Stomach smooth muscle (tissue), 2 donors: Measurements from ENCODE around the gene LTBP2.
"Not testable (repeated sequence)": the region's sequence is repeated elsewhere in the genome, so short reads cannot be mapped to it uniquely, and the experiment has no call there.

Experiments used
- H3K27ac ChIP-seq: one replicate; pipeline ENCODE4 v1.7.0; 2013; ENCODE audit warnings: mild to moderate bottlenecking, low read length, inconsistent platforms
- H3K27me3 ChIP-seq, 2 donors: one replicate each; pipeline ENCODE4 v1.7.0; 2013; ENCODE audit warnings: low read length in 2 of 2; ENCODE audit not compliant: insufficient read depth in 2 of 2, control insufficient read depth in 1 of 2
- H3K36me3 ChIP-seq, 2 donors: one replicate each; pipeline ENCODE4 v1.7.0; 2013; ENCODE audit warnings: low read length in 2 of 2; ENCODE audit not compliant: control insufficient read depth in 2 of 2, insufficient read depth in 2 of 2
- H3K4me1 ChIP-seq: one replicate; pipeline ENCODE4 v1.7.0; 2013; ENCODE audit warnings: low read length; ENCODE audit not compliant: control insufficient read depth, insufficient read depth
- H3K4me3 ChIP-seq, 2 donors: one replicate each; pipeline ENCODE4 v1.7.0; 2013; ENCODE audit warnings: low read length in 2 of 2
- H3K9ac ChIP-seq, 2 donors: one replicate each; pipeline ENCODE4 v1.7.0; 2013; ENCODE audit warnings: low read length in 2 of 2, mild to moderate bottlenecking in 1 of 2
- H3K9me3 ChIP-seq, 2 donors: one replicate each; pipeline ENCODE4 v1.7.0; 2013; ENCODE audit warnings: low read length in 2 of 2; ENCODE audit not compliant: control insufficient read depth in 2 of 2
- donor health status: healthy.
- donor health status: Pancreatic carcinoma.

The LTBP2 gene

GRCh38 chr14:74459289-74459946 lies 152.6 kb downstream of the LTBP2 start:
- Histone ChIP-seq H3K4me1 (no peaks in the 10 kb centered on the region), H3K4me3 (no peak overlapping the region), H3K36me3 (no peaks in the 10 kb centered on the region), H3K27ac (no peak overlapping the region), H3K9me3 (no peaks in the 10 kb centered on the region), H3K9ac (no peak overlapping the region), H3K27me3 (no peaks in the 10 kb centered on the region)

- H3K27me3 ChIP-seq: no peaks in the 10 kb centered on the region
- H3K27ac ChIP-seq: no peak overlapping the region
- H3K36me3 ChIP-seq: no peaks in the 10 kb centered on the region
- H3K4me3 ChIP-seq: no peak overlapping the region
- no peak overlapping the region for H3K9ac ChIP-seq
- no peaks in the 10 kb centered on the region for H3K4me1 ChIP-seq
- H3K9me3 ChIP-seq: no peaks in the 10 kb centered on the region
Measured at GRCh38 chr14:74457565-74457895, 154.5 kb downstream of the LTBP2 start.

GRCh38 chr14:74456684-74457564 lies 155.1 kb downstream of the LTBP2 start:
- H3K9ac ChIP-seq: no peak overlapping the region
- no peaks in the 10 kb centered on the region for H3K36me3 ChIP-seq
- H3K9me3 ChIP-seq: no peaks in the 10 kb centered on the region

GRCh38 chr14:74454397-74454796 lies 157.6 kb downstream of the LTBP2 start:
- not testable (repeated sequence) for H3K9me3 ChIP-seq, H3K36me3 ChIP-seq, H3K4me1 ChIP-seq, H3K9ac ChIP-seq, H3K27me3 ChIP-seq, H3K27ac ChIP-seq, H3K4me3 ChIP-seq

More at GRCh38 chr14:74456684-74457564, 155.1 kb downstream of the LTBP2 start:
- Histone ChIP-seq H3K4me3 (no peak overlapping the region), H3K27me3 (no peaks in the 10 kb centered on the region), H3K27ac (no peak overlapping the region), H3K4me1 (no peaks in the 10 kb centered on the region)
